Chondrocyte (in vitro differentiated cells): ENCODE data around the gene E2F6. TPM values are rescaled to one million over a fixed set of nuclear protein-coding genes. Genes with fewer than 3 reads are reported as not detected.

Experiments used
- DNase-seq: peaks from one replicate; pipeline ENCODE4 v3.0.0; 2021; ENCODE audit warnings: mixed read lengths, low spot score
- H3K27ac Mint-ChIP-seq: one replicate; pipeline ENCODE4 v1.8.0; 2021; ENCODE audit warnings: mild to moderate bottlenecking, moderate library complexity, mixed read lengths; ENCODE audit not compliant: unreplicated experiment
- H3K27me3 Mint-ChIP-seq: 2 replicates; pipeline ENCODE4 v1.8.0; 2021; ENCODE audit warnings: low read depth, mixed read lengths
- H3K36me3 Mint-ChIP-seq: 2 replicates; pipeline ENCODE4 v1.8.0; 2021; ENCODE audit warnings: low read depth, mixed read lengths
- H3K4me1 Mint-ChIP-seq: 2 replicates; pipeline ENCODE4 v1.8.0; 2021; ENCODE audit warnings: low read depth, mild to moderate bottlenecking, mixed read lengths
- H3K4me3 Mint-ChIP-seq: one replicate; pipeline ENCODE4 v1.8.0; 2021; ENCODE audit warnings: mild to moderate bottlenecking, moderate library complexity, mixed read lengths; ENCODE audit not compliant: unreplicated experiment
- H3K9me3 Mint-ChIP-seq: 2 replicates; pipeline ENCODE4 v1.8.0; 2021; ENCODE audit warnings: low read depth, mixed read lengths
- CTCF ChIP-seq: fragments of 200-600 bp; sonication (generic); IDR thresholded peaks from 2 replicates; pipeline ENCODE4 v1.5.0; 2021; ENCODE audit warnings: antibody characterized with exemption, mild to moderate bottlenecking, moderate library complexity
- total RNA-seq: library from RNA; stranded (reverse); gene quantifications from 3 replicates; pipeline ENCODE4 v1.2.1, GENCODE V29; 2021

E2F6 gene
- total RNA-seq, 1 donor from 2014 or later = 15.1 TPM

GRCh38 chr2:11396021-11396420, 69.9 kb downstream of the E2F6 start:
- no peaks in the 10 kb centered on the region for H3K27me3 Mint-ChIP-seq
- no peaks in the 10 kb centered on the region for H3K36me3 Mint-ChIP-seq
- TF ChIP-seq CTCF = no peak
- H3K4me3 Mint-ChIP-seq = no peak overlapping the region
- no peak overlapping the region for H3K27ac Mint-ChIP-seq
- no peak for DNase-seq
- H3K4me1 Mint-ChIP-seq = peaks cover 42% of the 10 kb centered on the region
- no peaks in the 10 kb centered on the region for H3K9me3 Mint-ChIP-seq

GRCh38 chr2:11395389-11395788, 70.6 kb downstream of the E2F6 start:
- DNase-seq = no peak
- no peak for TF ChIP-seq CTCF
- H3K4me1 Mint-ChIP-seq = peaks cover 46% of the 10 kb centered on the region
- no peaks in the 10 kb centered on the region for H3K36me3 Mint-ChIP-seq
- H3K27me3 Mint-ChIP-seq = no peaks in the 10 kb centered on the region
- no peak overlapping the region for H3K27ac Mint-ChIP-seq
- H3K4me3 Mint-ChIP-seq = no peak overlapping the region
- no peaks in the 10 kb centered on the region for H3K9me3 Mint-ChIP-seq

Other genes starting within 250 kb of the E2F6 start
- 48.6 to 62.3 TPM (median 61.4 TPM) in 3 replicates for gene ROCK2, start 121.5 kb downstream of the E2F6 start, total RNA-seq
- 0.52 to 2.2 TPM (median 1.6 TPM) in 3 replicates for gene GREB1, start 67.9 kb upstream of the E2F6 start, total RNA-seq
- not detected in 3 replicates for gene NTSR2, start 204.0 kb upstream of the E2F6 start, total RNA-seq